Kidney (tissue), 14 donors: ENCODE data around the gene SMTNL2. TPM values are rescaled to one million over a fixed set of nuclear protein-coding genes. Genes with fewer than 3 reads are reported as not detected.
"Not testable (repeated sequence)": the region's sequence is repeated elsewhere in the genome, so short reads cannot be mapped to it uniquely, and the experiment has no call there.

ENCODE experiments used
- DNase-seq, 5 donors: peaks; one replicate each; pipeline ENCODE4 v3.0.0-alpha.2; 2013 to 2020
- FAIRE-seq: peaks from 2 replicates; lab custom pipeline; 2012; peaks lifted over from hg19 to GRCh38; lab: Jason Lieb, UNC
- H3K27ac ChIP-seq, 2 donors: one replicate each; pipeline ENCODE4 v1.7.0; 2013; ENCODE audit warnings: low read depth in 2 of 2, low read length in 2 of 2, inconsistent platforms in 1 of 2
- H3K27me3 ChIP-seq: one replicate; pipeline ENCODE4 v1.7.1; 2013; ENCODE audit warnings: low read length, inconsistent platforms; ENCODE audit not compliant: control insufficient read depth, insufficient read depth
- H3K36me3 ChIP-seq, 3 donors: one replicate each; pipeline versions ENCODE4 v1.7.0 to v1.7.1; 2013; ENCODE audit warnings: low read length in 3 of 3, control low read depth in 1 of 3, inconsistent platforms in 1 of 3; ENCODE audit not compliant: insufficient read depth in 3 of 3, control insufficient read depth in 2 of 3
- H3K4me1 ChIP-seq, 3 donors: one replicate each; pipeline versions ENCODE4 v1.7.0 to v1.7.1; 2013; ENCODE audit warnings: low read length in 3 of 3, inconsistent platforms in 1 of 3, low read depth in 1 of 3; ENCODE audit not compliant: control insufficient read depth in 2 of 3, insufficient read depth in 2 of 3
- H3K4me3 ChIP-seq, 3 donors: one replicate each; pipeline versions ENCODE4 v1.7.0 to v1.8.1; 2013; ENCODE audit warnings: low read length in 3 of 3, control low read depth in 1 of 3, inconsistent platforms in 1 of 3
- H3K9ac ChIP-seq, 3 donors: one replicate each; pipeline versions ENCODE4 v1.7.0 to v1.7.1; 2013; ENCODE audit warnings: low read length in 3 of 3, control low read depth in 1 of 3, inconsistent platforms in 1 of 3
- H3K9me3 ChIP-seq, 3 donors: one replicate each; pipeline versions ENCODE4 v1.7.0 to v1.7.1; 2013; ENCODE audit warnings: low read length in 3 of 3, control low read depth in 1 of 3, inconsistent platforms in 1 of 3; ENCODE audit not compliant: control insufficient read depth in 2 of 3, insufficient read depth in 1 of 3
- CTCF ChIP-seq: IDR thresholded peaks from 3 replicates; pipeline ENCODE4 v1.5.1; 2012; ENCODE audit warnings: mild to moderate bottlenecking, moderate library complexity, borderline replicate concordance; ENCODE audit not compliant: insufficient read depth; ENCODE audit errors: extremely low read depth
- intact Hi-C: fragments of 100-400 bp; cut with DNase I; formaldehyde crosslinking; loops from one replicate; pipeline ENCODE4 v1.11.1; 2022
- polyA plus RNA-seq: library from polyadenylated mRNA; stranded (reverse); fragments of 350-450 nt; fragmentation: Illumina TruSeq; extraction: RNeasy Lipid Tissue Mini Kit (QIAGEN cat#74804); gene quantifications from one replicate; pipeline ENCODE4 v1.2.3, GENCODE V29; 2014; ENCODE audit warnings: low read depth, low replicate concordance; ENCODE audit not compliant: insufficient read depth
- total RNA-seq: library from RNA; stranded (reverse); fragmentation: NEBNext Ultra II Directional; extraction: Animal tissue kit (Norgen Biotek cat#: 25700); gene quantifications from one replicate; pipeline ENCODE4 v1.2.1, GENCODE V29; 2021
- donor health status: control.
- donor health status: control.
- donor health status: control.
- donor health status: control.
- donor health status: control.
- donor health status: DM: yes; HTN: yes; CAD: no.
- donor health status: Normal renal cell carcinoma (clear cell type).

SMTNL2 gene
- total and polyA plus RNA-seq, 2 donors from 2014 or later: 25.6 to 58.1 TPM

DNA sequence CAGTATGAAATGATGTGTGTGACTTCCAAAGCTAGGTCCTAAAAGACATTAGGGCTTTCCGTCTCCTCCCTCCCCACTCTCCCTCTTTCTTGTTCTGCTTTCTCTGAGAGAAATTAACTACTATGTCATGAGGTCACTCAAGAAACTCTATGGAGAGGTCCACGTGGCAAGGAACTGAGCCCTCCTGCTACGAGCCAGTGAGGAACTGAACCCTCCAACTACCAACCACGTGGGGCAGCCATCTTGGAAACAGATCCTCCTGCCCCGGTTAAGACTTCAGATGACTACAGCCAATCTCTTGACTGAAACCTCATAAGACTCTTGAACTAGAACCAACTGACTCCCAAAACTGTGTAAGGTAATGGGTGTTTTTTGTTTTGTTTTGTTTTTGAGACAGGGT is 61.3 kb downstream of the SMTNL2 start:
- Histone ChIP-seq H3K9me3 (no peaks in the 10 kb centered on the region), H3K4me1 (peaks cover 0 to 6% (median 0%) of the 10 kb centered on the region in 3 donors), H3K27ac (no peak overlapping the region), H3K4me3 (no peak overlapping the region), H3K36me3 (no peaks in the 10 kb centered on the region), H3K27me3 (peaks cover 20% of the 10 kb centered on the region), H3K9ac (no peak overlapping the region)
- no peak for DNase-seq
- TF ChIP-seq CTCF: no peak
- no peak for FAIRE-seq
- intact Hi-C loops: no loop called here

DNA sequence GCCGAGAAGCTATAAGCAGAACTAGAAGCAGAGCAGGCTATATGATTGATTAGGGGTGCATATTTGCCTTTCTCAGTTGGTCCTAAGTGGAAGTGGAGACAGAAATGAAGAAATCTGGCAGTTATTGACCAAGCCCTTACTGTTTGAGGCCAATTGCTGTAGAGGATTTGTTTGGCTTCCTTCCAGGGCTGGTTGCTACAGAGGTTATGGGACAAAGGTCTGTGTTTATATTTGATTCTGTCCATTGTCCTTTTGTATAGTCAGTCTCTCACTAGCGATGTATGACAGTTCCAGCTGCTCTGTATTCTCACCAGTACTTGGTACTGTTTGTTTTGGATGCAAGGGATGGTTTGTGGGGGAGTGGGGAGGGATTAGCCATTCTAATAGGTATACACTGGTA is 64.4 kb downstream of the SMTNL2 start:
- peaks cover 2% of the 10 kb centered on the region for H3K27me3 ChIP-seq
- no peak for TF ChIP-seq CTCF
- DNase-seq: no peak
- no peak overlapping the region for H3K27ac ChIP-seq
- no peaks in the 10 kb centered on the region for H3K36me3 ChIP-seq
- no peak for FAIRE-seq
- H3K4me3 ChIP-seq: no peak overlapping the region
- intact Hi-C loops: no loop called here
- H3K9ac ChIP-seq: no peak overlapping the region
- no peaks in the 10 kb centered on the region for H3K4me1 ChIP-seq
- H3K9me3 ChIP-seq: no peaks in the 10 kb centered on the region

- no peak for FAIRE-seq
- no peaks in the 10 kb centered on the region for H3K27me3 ChIP-seq
- intact Hi-C loops: no loop called here
Observed at GRCh38 chr17:4652997-4653396, 68.7 kb downstream of the SMTNL2 start.

GRCh38 chr17:4655933-4656332 is 71.6 kb downstream of the SMTNL2 start:
- H3K36me3 ChIP-seq, H3K9ac ChIP-seq, H3K27ac ChIP-seq, DNase-seq, H3K4me3 ChIP-seq, H3K9me3 ChIP-seq, FAIRE-seq, H3K27me3 ChIP-seq, H3K4me1 ChIP-seq, intact Hi-C loops: not testable (repeated sequence)

More at GRCh38 chr17:4652997-4653396, 68.7 kb downstream of the SMTNL2 start:
- H3K27ac ChIP-seq: no peak overlapping the region
- no peak overlapping the region for H3K9ac ChIP-seq
- H3K36me3 ChIP-seq: no peaks in the 10 kb centered on the region
- no peaks in the 10 kb centered on the region for H3K4me1 ChIP-seq
- TF ChIP-seq CTCF: no peak
- no peaks in the 10 kb centered on the region for H3K9me3 ChIP-seq
- H3K4me3 ChIP-seq: no peak overlapping the region
- DNase-seq: no peak
